Tibial nerve (tissue), 4 donors: ENCODE measurements around the gene CDR2. TPM values are rescaled to one million over a fixed set of nuclear protein-coding genes. Genes with fewer than 3 reads are reported as not detected.

Source experiments
- DNase-seq, 2 donors: peaks; one replicate each; pipeline ENCODE4 v3.0.0-alpha.2; 2019; ENCODE audit warnings: low spot score in 2 of 2
- H3K27ac ChIP-seq, 4 donors: fragments of 200-600 bp; sonication (generic) in 3 of 4; one replicate each; pipeline ENCODE4 v1.5.1; 2017 to 2019; ENCODE audit warnings: mild to moderate bottlenecking in 1 of 4
- H3K27me3 ChIP-seq, 2 donors: fragments of 200-600 bp; sonication (generic) in 1 of 2; one replicate each; pipeline versions ENCODE4 v1.5.1 to v1.6.0; 2017 to 2019
- H3K36me3 ChIP-seq, 3 donors: fragments of 200-600 bp; sonication (generic); one replicate each; pipeline ENCODE4 v1.5.1; 2018 to 2019
- H3K4me1 ChIP-seq, 4 donors: fragments of 200-600 bp; sonication (generic) in 3 of 4; one replicate each; pipeline ENCODE4 v1.5.1; 2017 to 2019
- H3K4me3 ChIP-seq, 4 donors: fragments of 200-600 bp; sonication (generic) in 3 of 4; one replicate each; pipeline ENCODE4 v1.5.1; 2017 to 2019; ENCODE audit warnings: mild to moderate bottlenecking in 1 of 4, moderate library complexity in 1 of 4
- H3K9me3 ChIP-seq, 4 donors: fragments of 200-600 bp; sonication (generic) in 3 of 4; one replicate each; pipeline ENCODE4 v1.5.1; 2017 to 2019
- EP300 ChIP-seq, 2 donors: sonication (generic); formaldehyde crosslinking; IDR thresholded peaks; one replicate each; pipeline ENCODE4 v1.6.1; 2017; ENCODE audit warnings: antibody characterized with exemption in 2 of 2, mild to moderate bottlenecking in 1 of 2
- POLR2A ChIP-seq, 2 donors: fragments of 450-650 bp; IDR thresholded peaks; one replicate each; pipeline ENCODE4 v1.6.1; 2017; ENCODE audit warnings: antibody characterized with exemption in 2 of 2, mild to moderate bottlenecking in 2 of 2, moderate library complexity in 2 of 2
- WGBS, 2 donors: methylation state at CpG; one replicate each; pipeline ENCODE4 v1.1.5; 2018; 5-methylcytosine and 5-hydroxymethylcytosine counted together
- total RNA-seq, 4 donors: library from RNA; depleted of rRNA; stranded (reverse); fragments of >200 nt; gene quantifications; one replicate each; pipeline ENCODE4 v1.1.0, GENCODE V29; 2016
- TF ChIP-seq, protein P1 (sequence below), 5 experiments: fragments of 200-600 bp in 3 of 5; fragments of 450-650 bp in 2 of 5; sonication (generic) in 3 of 5; IDR thresholded peaks; one replicate each; pipeline ENCODE4 v1.5.1; 2016 to 2019; ENCODE audit warnings: antibody characterized with exemption in 5 of 5, mild to moderate bottlenecking in 3 of 5, moderate library complexity in 2 of 5

Gene CDR2
- total RNA-seq, 4 donors from 2014 or later: 16.4 to 25.1 (median 18.7) TPM

DNA sequence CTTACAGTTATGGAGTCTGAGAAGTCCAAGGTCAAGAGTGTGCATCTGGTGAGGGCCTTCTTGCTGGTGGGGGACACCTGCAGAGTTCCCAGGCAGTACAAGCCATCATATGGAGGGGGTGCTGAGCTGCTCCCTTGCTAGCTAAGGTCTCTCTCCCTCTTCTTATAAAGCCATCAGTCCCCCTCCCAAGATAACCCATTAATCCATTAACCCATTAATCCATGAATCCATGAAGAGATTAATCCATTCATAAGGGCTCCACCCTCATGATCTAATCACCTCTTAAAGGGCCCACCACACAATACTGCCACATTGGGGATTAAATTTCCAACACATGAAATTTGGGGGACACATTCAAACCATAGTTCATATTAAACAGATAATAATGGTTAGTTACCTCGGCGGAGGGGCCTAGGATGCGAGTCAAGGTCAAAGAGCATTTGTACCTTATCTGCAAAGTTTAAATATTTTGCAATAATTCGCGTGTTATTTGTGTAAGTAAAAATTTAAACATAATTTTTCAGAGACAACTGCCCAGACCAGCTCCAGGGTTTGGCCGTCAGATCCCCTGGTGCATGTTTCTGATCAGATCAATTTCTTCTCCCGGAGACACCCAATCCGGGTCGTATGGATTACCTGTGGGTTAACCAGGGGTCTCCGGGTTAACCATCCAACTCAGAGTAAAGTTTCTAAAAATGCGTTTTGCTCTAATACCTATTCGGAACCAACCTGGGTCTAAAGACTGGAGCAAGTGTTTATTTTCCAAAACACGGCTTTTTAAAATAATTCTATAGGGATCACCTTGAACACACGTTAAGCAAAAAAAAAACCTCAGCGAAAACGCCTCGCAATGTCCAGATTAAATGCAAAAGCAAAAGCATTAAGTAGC, 78.0 kb downstream of the CDR2 start:
- H3K27ac ChIP-seq: peak overlapping the region in 3 of 4 donors; percentile 73 to 96 (median 95)

More for the DNA sequence above, 78.0 kb downstream of the CDR2 start:
- TF ChIP-seq POLR2A (IDR thresholded peaks at IDR 0.05) (no peak), EP300 (IDR thresholded peaks at IDR 0.05) (no peak)
- TF ChIP-seq, protein P1, sequence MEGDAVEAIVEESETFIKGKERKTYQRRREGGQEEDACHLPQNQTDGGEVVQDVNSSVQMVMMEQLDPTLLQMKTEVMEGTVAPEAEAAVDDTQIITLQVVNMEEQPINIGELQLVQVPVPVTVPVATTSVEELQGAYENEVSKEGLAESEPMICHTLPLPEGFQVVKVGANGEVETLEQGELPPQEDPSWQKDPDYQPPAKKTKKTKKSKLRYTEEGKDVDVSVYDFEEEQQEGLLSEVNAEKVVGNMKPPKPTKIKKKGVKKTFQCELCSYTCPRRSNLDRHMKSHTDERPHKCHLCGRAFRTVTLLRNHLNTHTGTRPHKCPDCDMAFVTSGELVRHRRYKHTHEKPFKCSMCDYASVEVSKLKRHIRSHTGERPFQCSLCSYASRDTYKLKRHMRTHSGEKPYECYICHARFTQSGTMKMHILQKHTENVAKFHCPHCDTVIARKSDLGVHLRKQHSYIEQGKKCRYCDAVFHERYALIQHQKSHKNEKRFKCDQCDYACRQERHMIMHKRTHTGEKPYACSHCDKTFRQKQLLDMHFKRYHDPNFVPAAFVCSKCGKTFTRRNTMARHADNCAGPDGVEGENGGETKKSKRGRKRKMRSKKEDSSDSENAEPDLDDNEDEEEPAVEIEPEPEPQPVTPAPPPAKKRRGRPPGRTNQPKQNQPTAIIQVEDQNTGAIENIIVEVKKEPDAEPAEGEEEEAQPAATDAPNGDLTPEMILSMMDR (IDR thresholded peaks at IDR 0.05): no peak
- Histone ChIP-seq H3K4me3 (peak overlapping the region; percentile 42 to 96 (median 88)), H3K36me3 (peaks cover 0 to under 1% (median 0%) of the 10 kb centered on the region in 3 donors), H3K27me3 (no peaks in the 10 kb centered on the region), H3K9me3 (no peaks in the 10 kb centered on the region), H3K4me1 (peaks cover 0 to 39% (median 5%) of the 10 kb centered on the region in 4 donors)
- DNase-seq: no peak
- WGBS, 2 donors: 5 to 7% methylated on average over 17 of the region's 17 CpGs

Other genes with a start within 250 kb of the CDR2 start
- gene SDR42E2, start 212.1 kb downstream of the CDR2 start, total RNA-seq: not detected
- gene EEF2K, start 168.3 kb downstream of the CDR2 start, total RNA-seq: 10 to 100 TPM; 42.8 to 90.8 (median 50.3) TPM
- gene POLR3E, start 77.2 kb downstream of the CDR2 start, total RNA-seq: 100 to 1,000 TPM in 1 of 4 donors, 10 to 100 TPM in 3; 48.1 to 102 (median 67.0) TPM
- 100 to 1,000 TPM; 212 to 555 (median 367) TPM for gene NPIPB5, start 136.3 kb upstream of the CDR2 start, total RNA-seq